ENCODE measurements around the gene NEBL. TPM values are rescaled to one million over a fixed set of nuclear protein-coding genes. Genes with fewer than 3 reads are reported as not detected.

NEBL gene
- total RNA-seq, 1 experiment from 2014 or later = 32.3 TPM

GRCh38 chr10:20888620-20889330 is 8.3 kb downstream of the NEBL start:
- TF ChIP-seq SIN3A (IDR thresholded peaks at IDR 0.05; ENCODE audit: borderline replicate concordance, insufficient read depth, low read depth, low read length) (no peak), POLR2AphosphoS5 (IDR thresholded peaks at IDR 0.05; ENCODE audit: low read depth, low read length) (no peak), REST (IDR thresholded peaks at IDR 0.05; ENCODE audit: insufficient read depth in 1 of 2, low read depth in 2 of 2, low read length in 1 of 2) (no peak), CTCF (IDR thresholded peaks at IDR 0.05) (no peak), TCF7L2 (IDR thresholded peaks at IDR 0.05; ENCODE audit: low read depth, low read length) (no peak)
- POLR2A ChIA-PET = no interaction called here
- CTCF ChIA-PET = no interaction called here
- no peaks in the 10 kb centered on the region for H3K27me3 ChIP-seq (ENCODE audit: control insufficient read depth, insufficient read depth, low read length)
- no peak for ATAC-seq
- H3K27ac ChIP-seq (ENCODE audit: low read length) = no peak overlapping the region
- H3K9me3 ChIP-seq (ENCODE audit: control insufficient read depth, insufficient read depth, low read depth, low read length) = no peaks in the 10 kb centered on the region
- no peak overlapping the region for H3K4me3 ChIP-seq (ENCODE audit: low read depth in 2 of 2, low read length in 2 of 2)
- H3K36me3 ChIP-seq (ENCODE audit: control insufficient read depth, insufficient read depth, low read length) = no peaks in the 10 kb centered on the region; the same call in 1 of the 2 replicates
- BruUV-seq (replicated peaks) = no TSS peak
- H3K4me1 ChIP-seq (ENCODE audit: control insufficient read depth, insufficient read depth, low read length) = no peaks in the 10 kb centered on the region; the same call in 1 of the 2 replicates
- in situ Hi-C loops (cut with HindIII; ENCODE audit: low pct_unique_long_range_greater_than_20kb, low sequenced_read_pairs) = no loop called here
- no peak for DNase-seq (ENCODE audit: low read depth, low spot score)
- intact Hi-C loops (cut with micrococcal nuclease; ENCODE audit: unreplicated experiment) = no loop called here

- in situ Hi-C loops (cut with HindIII; ENCODE audit: low pct_unique_long_range_greater_than_20kb, low sequenced_read_pairs) = no loop called here
- no peak for TF ChIP-seq CTCF (IDR thresholded peaks at IDR 0.05)
- TF ChIP-seq TCF7L2 (IDR thresholded peaks at IDR 0.05; ENCODE audit: low read depth, low read length) = no peak
- TF ChIP-seq POLR2AphosphoS5 (IDR thresholded peaks at IDR 0.05; ENCODE audit: low read depth, low read length) = no peak
- no peak for TF ChIP-seq SIN3A (IDR thresholded peaks at IDR 0.05; ENCODE audit: borderline replicate concordance, insufficient read depth, low read depth, low read length)
- TF ChIP-seq REST (IDR thresholded peaks at IDR 0.05; ENCODE audit: insufficient read depth in 1 of 2, low read depth in 2 of 2, low read length in 1 of 2) = no peak
- Histone ChIP-seq H3K4me3 (ENCODE audit: low read depth in 2 of 2, low read length in 2 of 2) (no peak overlapping the region), H3K4me1 (ENCODE audit: control insufficient read depth, insufficient read depth, low read length) (no peaks in the 10 kb centered on the region; the same call in 1 of the 2 replicates), H3K36me3 (ENCODE audit: control insufficient read depth, insufficient read depth, low read length) (no peaks in the 10 kb centered on the region; the same call in 1 of the 2 replicates), H3K27me3 (ENCODE audit: control insufficient read depth, insufficient read depth, low read length) (no peaks in the 10 kb centered on the region), H3K9me3 (ENCODE audit: control insufficient read depth, insufficient read depth, low read depth, low read length) (no peaks in the 10 kb centered on the region), H3K27ac (ENCODE audit: low read length) (no peak overlapping the region)
- ChIA-PET CTCF (interaction anchor here (0.5 kb wide), 1 partner anchor 36 kb away, joined by 6 read pairs; no protein-coding TSS in a partner anchor), POLR2A (no interaction called here)
- ATAC-seq (no peak), DNase-seq (ENCODE audit: low read depth, low spot score) (no peak)
- intact Hi-C loops (cut with micrococcal nuclease; ENCODE audit: unreplicated experiment) = no loop called here
- no TSS peak for BruUV-seq (replicated peaks)
Measured at GRCh38 chr10:20887706-20888555, 9.2 kb downstream of the NEBL start.

Data from Panc1 (cell line).